Measurements from ENCODE around the gene KCNH1. TPM values are rescaled to one million over a fixed set of nuclear protein-coding genes. Genes with fewer than 3 reads are reported as not detected.
A peak's percentile ranks its signal among the peaks of the same experiment; 100 is the strongest.

KCNH1 gene
- total and polyA plus RNA-seq, 9 of the 15 experiments (the other 6 are each of a cell fraction or from before 2014, with no cell fraction given) = not detected

DNA sequence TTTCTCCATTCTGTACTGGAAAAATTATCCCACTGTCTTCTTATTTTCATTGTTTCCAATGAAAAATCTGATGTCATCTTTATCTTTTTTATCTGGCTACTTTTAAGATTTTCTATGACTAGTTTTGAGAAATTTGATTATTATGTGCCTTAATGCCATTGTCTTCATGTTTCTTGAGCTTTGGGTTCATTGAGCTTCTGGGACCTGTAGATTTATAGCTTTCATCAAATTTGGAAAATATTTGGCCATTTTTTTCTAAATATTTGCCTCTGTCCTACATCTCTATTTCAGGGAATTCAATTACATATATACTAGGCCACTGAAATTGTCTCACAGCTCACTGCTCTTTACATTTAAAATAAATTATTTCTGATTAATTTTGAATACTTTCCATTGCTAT, 38.7 kb upstream of the KCNH1 start:
- Histone ChIP-seq H3K4me3 (no peak overlapping the region), H3K27me3 (ENCODE audit: control insufficient read depth in 2 of 2, insufficient read depth in 2 of 2, low read length in 2 of 2) (no peaks in the 10 kb centered on the region), H3K4me1 (replicated peaks in 1 of 2; ENCODE audit: control insufficient read depth in 2 of 2, insufficient read depth in 2 of 2, low read length in 2 of 2) (no peaks in the 10 kb centered on the region), H4K20me1 (replicated peaks; ENCODE audit: control insufficient read depth, insufficient read depth, low read length) (no peaks in the 10 kb centered on the region), H3K4me2 (ENCODE audit: insufficient read depth, low read length) (no peak overlapping the region), H2AFZ (ENCODE audit: low read depth, low read length) (no peak overlapping the region), H3K36me3 (ENCODE audit: control insufficient read depth, insufficient read depth, low read length) (no peaks in the 10 kb centered on the region), H3K9me1 (ENCODE audit: control insufficient read depth, insufficient read depth, low read length) (no peaks in the 10 kb centered on the region), H3K27ac (ENCODE audit: extremely low read depth, low read depth, low read length) (no peak overlapping the region), H3K9me3 (replicated peaks; ENCODE audit: control insufficient read depth, insufficient read depth, low read depth, low read length) (no peaks in the 10 kb centered on the region), H3K79me2 (ENCODE audit: control insufficient read depth, insufficient read depth, low read length) (no peaks in the 10 kb centered on the region), H3K9ac (ENCODE audit: insufficient read depth in 1 of 2, low read depth in 2 of 2, low read length in 2 of 2) (no peak overlapping the region)
- BruUV-seq (replicated peaks) = no TSS peak
- no peak for FAIRE-seq
- ChIA-PET CTCF (ENCODE audit: low intra/inter-chr PET ratio) (no interaction called here), POLR2A (no interaction called here)
- in situ Hi-C loops (cut with MboI) (no loop called here), intact Hi-C loops (cut with micrococcal nuclease) (no loop called here)
- DNase-seq (ENCODE audit: extremely low read depth in 1 of 4, low spot score in 3 of 4) = no peak
- TF ChIP-seq ZNF507 (tag; conservative IDR thresholded peaks at IDR 0.05) = 0 out of 2 replicates have a peak, but pooled peaks have one; percentile 13
- TF ChIP-seq TRIM28 (IDR thresholded peaks at IDR 0.05) = 0 out of 2 replicates have a peak, but pooled peaks have one; percentile 20
- TF ChIP-seq, protein P1, sequence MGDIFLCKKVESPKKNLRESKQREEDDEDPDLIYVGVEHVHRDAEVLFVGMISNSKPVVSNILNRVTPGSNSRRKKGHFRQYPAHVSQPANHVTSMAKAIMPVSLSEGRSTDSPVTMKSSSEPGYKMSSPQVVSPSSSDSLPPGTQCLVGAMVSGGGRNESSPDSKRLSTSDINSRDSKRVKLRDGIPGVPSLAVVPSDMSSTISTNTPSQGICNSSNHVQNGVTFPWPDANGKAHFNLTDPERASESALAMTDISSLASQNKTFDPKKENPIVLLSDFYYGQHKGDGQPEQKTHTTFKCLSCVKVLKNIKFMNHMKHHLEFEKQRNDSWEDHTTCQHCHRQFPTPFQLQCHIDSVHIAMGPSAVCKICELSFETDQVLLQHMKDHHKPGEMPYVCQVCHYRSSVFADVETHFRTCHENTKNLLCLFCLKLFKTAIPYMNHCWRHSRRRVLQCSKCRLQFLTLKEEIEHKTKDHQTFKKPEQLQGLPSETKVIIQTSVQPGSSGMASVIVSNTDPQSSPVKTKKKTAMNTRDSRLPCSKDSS (IDR thresholded peaks at IDR 0.05; ENCODE audit: low read depth, partially characterized antibody) = peak; percentile 85
- TF ChIP-seq, protein P2, sequence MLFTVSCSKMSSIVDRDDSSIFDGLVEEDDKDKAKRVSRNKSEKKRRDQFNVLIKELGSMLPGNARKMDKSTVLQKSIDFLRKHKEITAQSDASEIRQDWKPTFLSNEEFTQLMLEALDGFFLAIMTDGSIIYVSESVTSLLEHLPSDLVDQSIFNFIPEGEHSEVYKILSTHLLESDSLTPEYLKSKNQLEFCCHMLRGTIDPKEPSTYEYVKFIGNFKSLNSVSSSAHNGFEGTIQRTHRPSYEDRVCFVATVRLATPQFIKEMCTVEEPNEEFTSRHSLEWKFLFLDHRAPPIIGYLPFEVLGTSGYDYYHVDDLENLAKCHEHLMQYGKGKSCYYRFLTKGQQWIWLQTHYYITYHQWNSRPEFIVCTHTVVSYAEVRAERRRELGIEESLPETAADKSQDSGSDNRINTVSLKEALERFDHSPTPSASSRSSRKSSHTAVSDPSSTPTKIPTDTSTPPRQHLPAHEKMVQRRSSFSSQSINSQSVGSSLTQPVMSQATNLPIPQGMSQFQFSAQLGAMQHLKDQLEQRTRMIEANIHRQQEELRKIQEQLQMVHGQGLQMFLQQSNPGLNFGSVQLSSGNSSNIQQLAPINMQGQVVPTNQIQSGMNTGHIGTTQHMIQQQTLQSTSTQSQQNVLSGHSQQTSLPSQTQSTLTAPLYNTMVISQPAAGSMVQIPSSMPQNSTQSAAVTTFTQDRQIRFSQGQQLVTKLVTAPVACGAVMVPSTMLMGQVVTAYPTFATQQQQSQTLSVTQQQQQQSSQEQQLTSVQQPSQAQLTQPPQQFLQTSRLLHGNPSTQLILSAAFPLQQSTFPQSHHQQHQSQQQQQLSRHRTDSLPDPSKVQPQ (CRISPR knock-in tag; IDR thresholded peaks at IDR 0.05; ENCODE audit: borderline replicate concordance) = no peak
- peak in 1 of 2 experiments; percentile 24; a peak in 1 of 3 replicates for TF ChIP-seq CBX3 (IDR thresholded peaks at IDR 0.05; ENCODE audit: borderline replicate concordance in 1 of 2, low read length in 2 of 2)
- ATAC-seq = no peak
